HepG2 (cell line): ENCODE data around the gene XPNPEP1. TPM values are rescaled to one million over a fixed set of nuclear protein-coding genes. Genes with fewer than 3 reads are reported as not detected.

Experiments
- KDM3A ChIP-seq: IDR thresholded peaks from 2 replicates; pipeline ENCODE4 v1.6.1; 2018; ENCODE audit warnings: low read depth, missing compliant biosample characterization
- KLF15 ChIP-seq: sonication (generic); formaldehyde crosslinking; IDR thresholded peaks from 2 replicates; pipeline ENCODE4 v1.8.1; 2023; ENCODE audit warnings: borderline replicate concordance, mild to moderate bottlenecking, inconsistent platforms, missing genetic modification reagents, mixed read lengths
- NR2F2 ChIP-seq: IDR thresholded peaks from 2 replicates; pipeline ENCODE4 v1.6.1; 2012; ENCODE audit warnings: low read depth, inconsistent platforms, borderline replicate concordance
- RXRA ChIP-seq: sonication (generic); formaldehyde crosslinking; IDR thresholded peaks from 2 replicates; pipeline ENCODE4 v1.5.1; 2020; ENCODE audit warnings: missing genetic modification reagents
- SIN3A ChIP-seq: IDR thresholded peaks from 2 replicates; pipeline ENCODE4 v1.6.1; 2011; ENCODE audit warnings: low read depth, mild to moderate bottlenecking, control low read depth, low read length, borderline replicate concordance
- ZFY ChIP-seq: sonication (generic); formaldehyde crosslinking; IDR thresholded peaks from 2 replicates; pipeline ENCODE4 v1.4.0; 2020; ENCODE audit warnings: missing genetic modification reagents
- ZMYM4 ChIP-seq: sonication (generic); formaldehyde crosslinking; IDR thresholded peaks from 2 replicates; pipeline ENCODE4 v1.8.1; 2023; ENCODE audit warnings: mild to moderate bottlenecking, missing genetic modification reagents
- ZNF205 ChIP-seq: IDR thresholded peaks from 2 replicates; pipeline ENCODE4 v1.6.1; 2018; ENCODE audit warnings: missing biosample characterization, missing genetic modification reagents
- ZNF335 ChIP-seq: sonication (generic); formaldehyde crosslinking; IDR thresholded peaks from 2 replicates; pipeline ENCODE4 v1.4.0; 2020; ENCODE audit warnings: missing genetic modification reagents
- ZNF570 ChIP-seq: sonication (generic); formaldehyde crosslinking; IDR thresholded peaks from 2 replicates; pipeline ENCODE4 v1.4.0; 2020; ENCODE audit warnings: mild to moderate bottlenecking, missing genetic modification reagents, borderline replicate concordance
- ZNF788 ChIP-seq: sonication (generic); formaldehyde crosslinking; IDR thresholded peaks from 2 replicates; pipeline ENCODE4 v1.5.0; 2020; ENCODE audit warnings: mild to moderate bottlenecking, missing genetic modification reagents, borderline replicate concordance
- polyA plus RNA-seq, 8 experiments: library from polyadenylated mRNA; depleted of rRNA in 3 of 8; stranded (reverse) in 7 of 8; unstranded in 1 of 8; fragments of >200 nt; fragmentation: Illumina TruSeq in 4 of 8; extraction: Trizol in 4 of 8; gene quantifications; 2 replicates each; pipeline versions ENCODE4 v1.2.1 to v1.2.3, GENCODE V29; 2011 to 2016; ENCODE audit warnings: low read depth in 4 of 8, missing spikeins in 1 of 8, mixed read lengths in 1 of 8; ENCODE audit not compliant: insufficient read depth in 1 of 8
- total RNA-seq, 5 experiments: library from RNA; depleted of rRNA; stranded (reverse); fragments of >200 nt; fragmentation: Illumina TruSeq; extraction: Trizol; gene quantifications; 2 replicates each; pipeline ENCODE4 v1.2.3, GENCODE V29; 2016; ENCODE audit warnings: low read depth in 1 of 5
- TF ChIP-seq, protein P1 (sequence below): sonication (generic); formaldehyde crosslinking; IDR thresholded peaks from 2 replicates; pipeline ENCODE4 v1.5.1; 2020; ENCODE audit warnings: mild to moderate bottlenecking, missing genetic modification reagents, moderate library complexity
- TF ChIP-seq, protein P2 (sequence below): sonication (generic); formaldehyde crosslinking; IDR thresholded peaks from 2 replicates; pipeline ENCODE4 v1.4.0; 2020; ENCODE audit warnings: mild to moderate bottlenecking, missing genetic modification reagents
- TF ChIP-seq, protein P3 (sequence below): sonication (generic); formaldehyde crosslinking; conservative IDR thresholded peaks from 2 replicates; pipeline ENCODE4 v1.5.0; 2020; ENCODE audit warnings: missing genetic modification reagents
- TF ChIP-seq, protein P4 (sequence below): sonication (generic); formaldehyde crosslinking; IDR thresholded peaks from 2 replicates; pipeline ENCODE4 v1.4.0; 2020; ENCODE audit warnings: missing genetic modification reagents
- TF ChIP-seq, protein P5 (sequence below): sonication (generic); formaldehyde crosslinking; IDR thresholded peaks from 2 replicates; pipeline ENCODE4 v1.4.0; 2020; ENCODE audit warnings: missing genetic modification reagents, mild to moderate bottlenecking, borderline replicate concordance

The XPNPEP1 gene
- total and polyA plus RNA-seq, 2 of the 13 experiments (the other 11 are each of a cell fraction or from before 2014, with no cell fraction given), result 30.3 to 55.5 TPM

DNA sequence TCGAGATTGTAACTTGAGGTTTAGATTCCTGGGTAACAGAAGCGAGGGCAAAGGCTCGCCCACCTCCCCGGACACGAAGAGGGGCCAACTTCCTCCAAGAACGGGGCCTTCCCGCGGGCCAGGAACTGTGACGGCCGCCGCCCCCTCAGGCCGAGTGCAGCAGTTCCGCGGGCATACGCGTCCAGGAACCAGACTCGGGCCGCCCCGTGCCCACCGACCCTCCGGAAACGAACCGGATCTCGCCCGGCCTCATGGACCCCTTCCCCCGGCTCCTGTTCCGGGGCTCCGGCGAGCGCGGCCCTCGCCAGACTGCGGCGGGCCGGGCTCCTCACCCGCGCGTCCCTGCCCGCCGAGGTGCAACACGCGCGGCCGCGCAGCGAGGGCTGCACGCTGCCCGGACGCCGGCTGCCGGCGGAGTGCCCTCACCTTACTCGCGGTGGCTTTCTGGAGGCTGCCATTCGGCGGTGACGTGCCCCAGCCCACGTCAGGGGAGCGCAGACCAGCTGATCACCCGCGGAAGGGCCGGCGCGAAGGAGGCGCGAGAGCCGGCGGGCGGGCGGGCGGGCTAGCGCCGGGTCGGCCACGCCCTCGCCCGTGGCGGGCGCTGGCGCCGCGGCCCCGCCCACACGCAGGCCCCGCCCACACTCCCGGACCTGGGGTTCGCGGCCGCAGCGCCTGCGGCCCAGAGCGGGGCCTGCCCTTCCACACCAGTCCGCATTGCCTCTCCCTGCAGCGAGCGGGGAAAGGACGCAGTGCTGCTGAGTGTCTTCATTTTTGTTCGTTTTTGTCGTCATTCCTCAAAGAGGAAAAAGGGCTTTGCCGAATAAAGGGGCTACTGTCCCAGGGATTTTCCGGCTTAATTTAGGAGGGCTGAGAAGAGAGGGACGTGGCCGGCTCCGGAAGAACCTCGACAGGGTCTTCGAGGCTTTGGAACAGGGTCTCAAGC is at the start of gene XPNPEP1 (continued):
- TF ChIP-seq, protein P1, sequence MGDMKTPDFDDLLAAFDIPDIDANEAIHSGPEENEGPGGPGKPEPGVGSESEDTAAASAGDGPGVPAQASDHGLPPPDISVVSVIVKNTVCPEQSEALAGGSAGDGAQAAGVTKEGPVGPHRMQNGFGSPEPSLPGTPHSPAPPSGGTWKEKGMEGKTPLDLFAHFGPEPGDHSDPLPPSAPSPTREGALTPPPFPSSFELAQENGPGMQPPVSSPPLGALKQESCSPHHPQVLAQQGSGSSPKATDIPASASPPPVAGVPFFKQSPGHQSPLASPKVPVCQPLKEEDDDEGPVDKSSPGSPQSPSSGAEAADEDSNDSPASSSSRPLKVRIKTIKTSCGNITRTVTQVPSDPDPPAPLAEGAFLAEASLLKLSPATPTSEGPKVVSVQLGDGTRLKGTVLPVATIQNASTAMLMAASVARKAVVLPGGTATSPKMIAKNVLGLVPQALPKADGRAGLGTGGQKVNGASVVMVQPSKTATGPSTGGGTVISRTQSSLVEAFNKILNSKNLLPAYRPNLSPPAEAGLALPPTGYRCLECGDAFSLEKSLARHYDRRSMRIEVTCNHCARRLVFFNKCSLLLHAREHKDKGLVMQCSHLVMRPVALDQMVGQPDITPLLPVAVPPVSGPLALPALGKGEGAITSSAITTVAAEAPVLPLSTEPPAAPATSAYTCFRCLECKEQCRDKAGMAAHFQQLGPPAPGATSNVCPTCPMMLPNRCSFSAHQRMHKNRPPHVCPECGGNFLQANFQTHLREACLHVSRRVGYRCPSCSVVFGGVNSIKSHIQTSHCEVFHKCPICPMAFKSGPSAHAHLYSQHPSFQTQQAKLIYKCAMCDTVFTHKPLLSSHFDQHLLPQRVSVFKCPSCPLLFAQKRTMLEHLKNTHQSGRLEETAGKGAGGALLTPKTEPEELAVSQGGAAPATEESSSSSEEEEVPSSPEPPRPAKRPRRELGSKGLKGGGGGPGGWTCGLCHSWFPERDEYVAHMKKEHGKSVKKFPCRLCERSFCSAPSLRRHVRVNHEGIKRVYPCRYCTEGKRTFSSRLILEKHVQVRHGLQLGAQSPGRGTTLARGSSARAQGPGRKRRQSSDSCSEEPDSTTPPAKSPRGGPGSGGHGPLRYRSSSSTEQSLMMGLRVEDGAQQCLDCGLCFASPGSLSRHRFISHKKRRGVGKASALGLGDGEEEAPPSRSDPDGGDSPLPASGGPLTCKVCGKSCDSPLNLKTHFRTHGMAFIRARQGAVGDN (CRISPR knock-in tag), result peak; percentile 75
- TF ChIP-seq ZNF335, result no peak; the same call in 1 of the 2 replicates
- TF ChIP-seq, protein P2, sequence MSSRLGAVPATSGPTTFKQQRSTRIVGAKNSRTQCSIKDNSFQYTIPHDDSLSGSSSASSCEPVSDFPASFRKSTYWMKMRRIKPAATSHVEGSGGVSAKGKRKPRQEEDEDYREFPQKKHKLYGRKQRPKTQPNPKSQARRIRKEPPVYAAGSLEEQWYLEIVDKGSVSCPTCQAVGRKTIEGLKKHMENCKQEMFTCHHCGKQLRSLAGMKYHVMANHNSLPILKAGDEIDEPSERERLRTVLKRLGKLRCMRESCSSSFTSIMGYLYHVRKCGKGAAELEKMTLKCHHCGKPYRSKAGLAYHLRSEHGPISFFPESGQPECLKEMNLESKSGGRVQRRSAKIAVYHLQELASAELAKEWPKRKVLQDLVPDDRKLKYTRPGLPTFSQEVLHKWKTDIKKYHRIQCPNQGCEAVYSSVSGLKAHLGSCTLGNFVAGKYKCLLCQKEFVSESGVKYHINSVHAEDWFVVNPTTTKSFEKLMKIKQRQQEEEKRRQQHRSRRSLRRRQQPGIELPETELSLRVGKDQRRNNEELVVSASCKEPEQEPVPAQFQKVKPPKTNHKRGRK (CRISPR knock-in tag), result no peak
- no peak for TF ChIP-seq ZNF570 (CRISPR knock-in tag)
- TF ChIP-seq, protein P3, sequence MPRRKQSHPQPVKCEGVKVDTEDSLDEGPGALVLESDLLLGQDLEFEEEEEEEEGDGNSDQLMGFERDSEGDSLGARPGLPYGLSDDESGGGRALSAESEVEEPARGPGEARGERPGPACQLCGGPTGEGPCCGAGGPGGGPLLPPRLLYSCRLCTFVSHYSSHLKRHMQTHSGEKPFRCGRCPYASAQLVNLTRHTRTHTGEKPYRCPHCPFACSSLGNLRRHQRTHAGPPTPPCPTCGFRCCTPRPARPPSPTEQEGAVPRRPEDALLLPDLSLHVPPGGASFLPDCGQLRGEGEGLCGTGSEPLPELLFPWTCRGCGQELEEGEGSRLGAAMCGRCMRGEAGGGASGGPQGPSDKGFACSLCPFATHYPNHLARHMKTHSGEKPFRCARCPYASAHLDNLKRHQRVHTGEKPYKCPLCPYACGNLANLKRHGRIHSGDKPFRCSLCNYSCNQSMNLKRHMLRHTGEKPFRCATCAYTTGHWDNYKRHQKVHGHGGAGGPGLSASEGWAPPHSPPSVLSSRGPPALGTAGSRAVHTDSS (CRISPR knock-in tag), result no peak
- TF ChIP-seq SIN3A, result peak; percentile 43; the same call in 1 of the 2 replicates
- TF ChIP-seq, protein P4, sequence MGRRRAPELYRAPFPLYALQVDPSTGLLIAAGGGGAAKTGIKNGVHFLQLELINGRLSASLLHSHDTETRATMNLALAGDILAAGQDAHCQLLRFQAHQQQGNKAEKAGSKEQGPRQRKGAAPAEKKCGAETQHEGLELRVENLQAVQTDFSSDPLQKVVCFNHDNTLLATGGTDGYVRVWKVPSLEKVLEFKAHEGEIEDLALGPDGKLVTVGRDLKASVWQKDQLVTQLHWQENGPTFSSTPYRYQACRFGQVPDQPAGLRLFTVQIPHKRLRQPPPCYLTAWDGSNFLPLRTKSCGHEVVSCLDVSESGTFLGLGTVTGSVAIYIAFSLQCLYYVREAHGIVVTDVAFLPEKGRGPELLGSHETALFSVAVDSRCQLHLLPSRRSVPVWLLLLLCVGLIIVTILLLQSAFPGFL (CRISPR knock-in tag), result no peak
- no peak for TF ChIP-seq NR2F2
- TF ChIP-seq KLF15 (CRISPR knock-in tag), result no peak
- no peak for TF ChIP-seq ZNF788
- no peak for TF ChIP-seq RXRA (CRISPR knock-in tag)
- TF ChIP-seq ZMYM4 (CRISPR knock-in tag), result no peak; the same call in none of the 2 replicates
- TF ChIP-seq ZFY (CRISPR knock-in tag), result peak; percentile 94
- TF ChIP-seq ZNF205, result peak; percentile 31; the same call in 1 of the 2 replicates
- 0 out of 2 replicates have a peak, but pooled peaks have one; percentile 21 for TF ChIP-seq KDM3A (CRISPR knock-in tag)
- TF ChIP-seq, protein P5, sequence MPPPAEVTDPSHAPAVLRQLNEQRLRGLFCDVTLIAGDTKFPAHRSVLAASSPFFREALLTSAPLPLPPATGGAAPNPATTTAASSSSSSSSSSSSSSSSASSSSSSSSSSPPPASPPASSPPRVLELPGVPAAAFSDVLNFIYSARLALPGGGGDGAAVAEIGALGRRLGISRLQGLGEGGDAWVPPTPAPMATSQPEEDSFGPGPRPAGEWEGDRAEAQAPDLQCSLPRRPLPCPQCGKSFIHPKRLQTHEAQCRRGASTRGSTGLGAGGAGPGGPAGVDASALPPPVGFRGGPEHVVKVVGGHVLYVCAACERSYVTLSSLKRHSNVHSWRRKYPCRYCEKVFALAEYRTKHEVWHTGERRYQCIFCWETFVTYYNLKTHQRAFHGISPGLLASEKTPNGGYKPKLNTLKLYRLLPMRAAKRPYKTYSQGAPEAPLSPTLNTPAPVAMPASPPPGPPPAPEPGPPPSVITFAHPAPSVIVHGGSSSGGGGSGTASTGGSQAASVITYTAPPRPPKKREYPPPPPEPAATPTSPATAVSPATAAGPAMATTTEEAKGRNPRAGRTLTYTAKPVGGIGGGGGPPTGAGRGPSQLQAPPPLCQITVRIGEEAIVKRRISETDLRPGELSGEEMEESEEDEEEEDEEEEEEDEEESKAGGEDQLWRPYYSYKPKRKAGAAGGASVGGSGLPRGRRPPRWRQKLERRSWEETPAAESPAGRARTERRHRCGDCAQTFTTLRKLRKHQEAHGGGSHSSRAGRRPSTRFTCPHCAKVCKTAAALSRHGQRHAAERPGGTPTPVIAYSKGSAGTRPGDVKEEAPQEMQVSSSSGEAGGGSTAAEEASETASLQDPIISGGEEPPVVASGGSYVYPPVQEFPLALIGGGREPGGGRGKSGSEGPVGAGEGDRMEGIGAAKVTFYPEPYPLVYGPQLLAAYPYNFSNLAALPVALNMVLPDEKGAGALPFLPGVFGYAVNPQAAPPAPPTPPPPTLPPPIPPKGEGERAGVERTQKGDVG (CRISPR knock-in tag), result no peak
